ENCODE measurements around the gene KRT17.
A peak's percentile ranks its signal among the peaks of the same experiment; 100 is the strongest.

KRT17 gene

DNA sequence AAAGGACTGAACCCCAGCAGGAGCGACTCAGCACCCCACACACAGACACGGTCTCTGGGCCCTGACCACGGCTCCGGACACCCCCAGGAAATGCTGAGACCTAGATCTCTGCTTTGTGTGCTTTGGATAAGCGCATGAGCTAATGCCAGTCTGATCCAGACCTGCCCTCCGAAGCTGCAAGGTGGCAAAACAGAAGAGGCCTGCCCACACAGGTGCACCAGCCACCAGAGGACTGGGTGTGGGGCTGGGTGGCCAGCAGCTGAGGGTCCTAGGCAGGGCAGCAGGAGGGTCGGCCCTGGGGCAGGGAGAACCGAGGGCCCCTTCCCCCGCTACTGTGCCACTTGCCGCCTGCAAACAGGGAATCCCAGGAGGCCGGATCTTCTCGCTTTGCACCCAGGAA lies 33.6 kb upstream of the KRT17 start:
- no peak overlapping the region for H3K9ac ChIP-seq (ENCODE audit: low read length)
- peaks cover 1% of the 10 kb centered on the region for H3K9me3 ChIP-seq (ENCODE audit: insufficient read depth, low read depth, low read length)
- no peak overlapping the region for H3K14ac ChIP-seq (ENCODE audit: low read length)
- H2BK120ac ChIP-seq (ENCODE audit: insufficient read depth, low read length, poor library complexity), result no peak overlapping the region
- H2AFZ ChIP-seq (ENCODE audit: insufficient read depth, low read length, poor library complexity), result no peak overlapping the region
- no peak overlapping the region for H3K4ac ChIP-seq (ENCODE audit: low read depth, low read length)
- H2AK5ac ChIP-seq (ENCODE audit: low read length), result no peak overlapping the region
- no peak overlapping the region for H3K27ac ChIP-seq (ENCODE audit: low read depth, low read length)
- no peak overlapping the region for H3K4me2 ChIP-seq (ENCODE audit: low read length)
- H2BK12ac ChIP-seq (ENCODE audit: low read length), result no peak overlapping the region
- no peaks in the 10 kb centered on the region for H3K79me2 ChIP-seq (ENCODE audit: control insufficient read depth, insufficient read depth, low read length, poor library complexity)
- peaks cover 10 to 13% of the 10 kb centered on the region in 2 experiments for H3K4me1 ChIP-seq (ENCODE audit: control insufficient read depth in 1 of 2, insufficient read depth in 2 of 2, low read length in 2 of 2)
- H3K36me3 ChIP-seq (ENCODE audit: control insufficient read depth in 1 of 2, insufficient read depth in 2 of 2, low read length in 2 of 2), result no peaks in the 10 kb centered on the region
- peaks cover 8% of the 10 kb centered on the region for H3K79me1 ChIP-seq (ENCODE audit: low read length)
- DNase-seq, result no peak
- no peak overlapping the region for H4K12ac ChIP-seq (ENCODE audit: low read depth, low read length)
- H4K91ac ChIP-seq (ENCODE audit: low read depth, low read length), result no peak overlapping the region
- H4K8ac ChIP-seq (ENCODE audit: low read depth, low read length), result no peak overlapping the region
- H3K4me3 ChIP-seq (ENCODE audit: low read depth, low read length), result no peak overlapping the region
- H3K23ac ChIP-seq (ENCODE audit: low read length), result no peak overlapping the region
- no peaks in the 10 kb centered on the region for H3K27me3 ChIP-seq (ENCODE audit: insufficient read depth, low read length)
- no peak overlapping the region for H3K18ac ChIP-seq (ENCODE audit: low read length)
- no CpG with 5 or more reads among the region's 12 CpGs for WGBS (ENCODE audit: extremely low coverage, insufficient coverage, insufficient read length)
- no peak overlapping the region for H2BK5ac ChIP-seq (ENCODE audit: low read depth, low read length, poor library complexity)

DNA sequence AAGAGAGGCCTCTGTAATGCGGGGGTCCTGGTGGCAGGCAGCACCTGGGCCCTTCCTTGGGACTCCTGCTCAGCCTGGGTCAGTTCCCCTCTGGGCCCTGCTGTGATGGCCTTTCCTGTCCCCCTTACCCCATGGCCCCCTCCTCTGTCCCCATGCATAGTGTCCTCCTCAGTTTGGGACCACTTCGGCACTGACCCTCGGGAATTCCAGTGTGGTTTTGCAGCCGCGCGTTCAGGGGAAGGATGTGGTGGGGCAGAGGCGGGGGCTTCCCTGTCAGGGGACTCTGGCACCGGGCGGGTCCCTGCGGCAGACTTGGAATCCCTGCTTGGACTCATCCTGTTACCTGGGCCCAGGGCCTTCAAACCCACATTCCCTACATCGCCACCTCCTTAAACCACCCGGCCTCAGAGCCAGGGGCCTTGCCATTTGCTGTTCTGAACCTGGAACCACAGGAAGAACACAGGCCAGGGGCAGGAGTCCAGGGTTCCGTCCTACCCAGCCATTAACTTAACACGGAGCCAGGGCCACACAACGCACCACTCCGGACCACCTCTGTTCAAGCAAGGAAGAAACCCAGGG lies 32.9 kb upstream of the KRT17 start:
- Histone ChIP-seq H3K9me3 (ENCODE audit: insufficient read depth, low read depth, low read length) (peaks cover 1% of the 10 kb centered on the region), H2AK5ac (ENCODE audit: low read length) (no peak overlapping the region), H4K8ac (ENCODE audit: low read depth, low read length) (no peak overlapping the region), H4K91ac (ENCODE audit: low read depth, low read length) (no peak overlapping the region), H3K14ac (ENCODE audit: low read length) (no peak overlapping the region), H3K79me2 (ENCODE audit: control insufficient read depth, insufficient read depth, low read length, poor library complexity) (no peaks in the 10 kb centered on the region), H3K4me1 (ENCODE audit: control insufficient read depth in 1 of 2, insufficient read depth in 2 of 2, low read length in 2 of 2) (peaks cover 10 to 13% of the 10 kb centered on the region in 2 experiments), H3K27ac (ENCODE audit: low read depth, low read length) (no peak overlapping the region), H3K79me1 (ENCODE audit: low read length) (peaks cover 8% of the 10 kb centered on the region), H4K12ac (ENCODE audit: low read depth, low read length) (no peak overlapping the region), H2AFZ (ENCODE audit: insufficient read depth, low read length, poor library complexity) (no peak overlapping the region), H2BK5ac (ENCODE audit: low read depth, low read length, poor library complexity) (no peak overlapping the region), H2BK12ac (ENCODE audit: low read length) (no peak overlapping the region), H3K4ac (ENCODE audit: low read depth, low read length) (no peak overlapping the region), H3K9ac (ENCODE audit: low read length) (no peak overlapping the region), H3K27me3 (ENCODE audit: insufficient read depth, low read length) (no peaks in the 10 kb centered on the region), H3K18ac (ENCODE audit: low read length) (no peak overlapping the region), H3K4me3 (ENCODE audit: low read depth, low read length) (no peak overlapping the region), H3K36me3 (ENCODE audit: control insufficient read depth in 1 of 2, insufficient read depth in 2 of 2, low read length in 2 of 2) (no peaks in the 10 kb centered on the region), H2BK120ac (ENCODE audit: insufficient read depth, low read length, poor library complexity) (no peak overlapping the region), H3K23ac (ENCODE audit: low read length) (no peak overlapping the region), H3K4me2 (ENCODE audit: low read length) (no peak overlapping the region)
- no peak for DNase-seq
- no CpG with 5 or more reads among the region's 16 CpGs for WGBS (ENCODE audit: extremely low coverage, insufficient coverage, insufficient read length)

DNA sequence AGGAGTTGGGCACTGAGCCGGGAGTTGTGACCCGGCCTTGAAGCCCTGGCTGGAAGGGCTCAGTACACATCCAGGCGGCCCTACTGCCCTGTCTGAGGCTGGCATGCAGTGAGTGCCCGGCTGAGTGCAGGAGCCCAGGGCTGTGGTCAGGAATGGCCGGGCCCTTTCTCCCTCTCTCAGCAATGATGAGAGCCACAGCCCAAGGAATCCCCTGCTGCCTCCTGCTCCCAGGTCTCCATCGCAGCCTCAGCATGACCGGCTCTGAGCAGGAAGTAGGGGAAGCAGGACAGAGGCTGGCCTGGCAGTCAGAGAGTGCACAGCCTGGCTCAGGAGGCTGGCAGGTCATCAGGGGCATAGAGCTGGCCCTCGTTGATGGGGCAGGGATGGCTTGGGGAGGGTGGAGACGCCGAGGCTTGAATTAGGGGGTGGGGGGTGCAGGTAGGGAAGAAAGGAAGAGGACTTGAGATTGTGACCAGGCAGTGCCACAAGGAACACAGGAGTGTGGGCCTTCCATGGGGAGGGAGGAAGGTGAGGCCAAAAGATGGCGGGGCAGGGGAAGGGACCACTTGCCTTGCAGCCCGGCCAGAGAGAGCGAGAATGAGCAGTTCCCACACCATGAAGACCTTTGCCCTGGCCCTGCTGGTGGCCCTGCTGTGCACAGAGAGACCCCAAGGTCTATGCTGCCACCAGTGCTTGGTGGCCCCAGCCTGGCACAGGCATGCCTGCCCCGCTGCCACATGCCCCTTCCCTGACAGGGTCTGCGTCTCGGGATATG lies 32.1 kb upstream of the KRT17 start:
- Histone ChIP-seq H3K27me3 (ENCODE audit: insufficient read depth, low read length) (no peaks in the 10 kb centered on the region), H3K4me3 (ENCODE audit: low read depth, low read length) (no peak overlapping the region), H3K18ac (ENCODE audit: low read length) (no peak overlapping the region), H3K79me2 (ENCODE audit: control insufficient read depth, insufficient read depth, low read length, poor library complexity) (no peaks in the 10 kb centered on the region), H3K9me3 (ENCODE audit: insufficient read depth, low read depth, low read length) (peaks cover 4% of the 10 kb centered on the region), H4K91ac (ENCODE audit: low read depth, low read length) (no peak overlapping the region), H2BK5ac (ENCODE audit: low read depth, low read length, poor library complexity) (no peak overlapping the region), H2AK5ac (ENCODE audit: low read length) (peak overlapping the region; percentile 36), H3K4ac (ENCODE audit: low read depth, low read length) (no peak overlapping the region), H3K36me3 (ENCODE audit: control insufficient read depth in 1 of 2, insufficient read depth in 2 of 2, low read length in 2 of 2) (no peaks in the 10 kb centered on the region), H3K4me2 (ENCODE audit: low read length) (no peak overlapping the region), H3K9ac (ENCODE audit: low read length) (no peak overlapping the region), H3K4me1 (ENCODE audit: control insufficient read depth in 1 of 2, insufficient read depth in 2 of 2, low read length in 2 of 2) (peaks cover 10 to 13% of the 10 kb centered on the region in 2 experiments), H3K14ac (ENCODE audit: low read length) (peak overlapping the region; percentile 26), H2AFZ (ENCODE audit: insufficient read depth, low read length, poor library complexity) (no peak overlapping the region), H2BK120ac (ENCODE audit: insufficient read depth, low read length, poor library complexity) (no peak overlapping the region), H3K23ac (ENCODE audit: low read length) (no peak overlapping the region), H4K8ac (ENCODE audit: low read depth, low read length) (peak overlapping the region; percentile 13), H2BK12ac (ENCODE audit: low read length) (no peak overlapping the region), H3K27ac (ENCODE audit: low read depth, low read length) (no peak overlapping the region), H3K79me1 (ENCODE audit: low read length) (peaks cover 8% of the 10 kb centered on the region), H4K12ac (ENCODE audit: low read depth, low read length) (no peak overlapping the region)
- WGBS (ENCODE audit: extremely low coverage, insufficient coverage, insufficient read length), result no CpG with 5 or more reads among the region's 16 CpGs
- no peak for DNase-seq

DNA sequence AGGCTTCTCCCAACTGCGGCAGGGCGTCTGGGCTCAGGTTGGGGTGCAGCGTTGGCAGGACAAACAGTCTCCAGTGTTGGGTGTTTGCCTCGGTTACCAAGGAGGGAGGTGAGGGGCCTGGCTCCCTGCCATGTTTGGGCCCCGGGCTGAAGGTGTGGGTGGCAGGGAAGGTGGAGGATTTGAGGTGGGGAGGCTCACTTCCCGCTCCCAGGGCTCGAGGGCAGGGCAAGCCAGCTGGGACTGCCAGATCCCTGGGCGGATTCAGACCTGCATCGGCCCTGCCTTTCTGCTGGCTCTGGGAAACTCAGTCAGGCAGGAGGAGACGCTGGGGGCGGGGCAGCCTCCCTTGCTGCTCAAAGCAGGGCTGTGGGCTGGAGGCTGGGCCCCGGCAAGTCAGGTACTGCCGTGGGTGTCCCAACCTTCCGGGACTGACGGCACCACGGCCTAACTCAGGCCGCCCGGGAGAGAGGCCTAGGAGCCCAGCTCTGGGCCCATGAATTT lies 31.3 kb upstream of the KRT17 start:
- Histone ChIP-seq H2BK5ac (ENCODE audit: low read depth, low read length, poor library complexity) (no peak overlapping the region), H2BK120ac (ENCODE audit: insufficient read depth, low read length, poor library complexity) (peak overlapping the region; percentile 4), H3K27ac (ENCODE audit: low read depth, low read length) (no peak overlapping the region), H3K4me3 (ENCODE audit: low read depth, low read length) (no peak overlapping the region), H3K27me3 (ENCODE audit: insufficient read depth, low read length) (no peaks in the 10 kb centered on the region), H3K79me2 (ENCODE audit: control insufficient read depth, insufficient read depth, low read length, poor library complexity) (no peaks in the 10 kb centered on the region), H3K4me1 (ENCODE audit: control insufficient read depth in 1 of 2, insufficient read depth in 2 of 2, low read length in 2 of 2) (peaks cover 10 to 13% of the 10 kb centered on the region in 2 experiments), H3K9me3 (ENCODE audit: insufficient read depth, low read depth, low read length) (peaks cover 4% of the 10 kb centered on the region), H2BK12ac (ENCODE audit: low read length) (peak overlapping the region; percentile 12), H3K4ac (ENCODE audit: low read depth, low read length) (no peak overlapping the region), H4K8ac (ENCODE audit: low read depth, low read length) (peak overlapping the region; percentile 13), H3K18ac (ENCODE audit: low read length) (peak overlapping the region; percentile 42), H2AK5ac (ENCODE audit: low read length) (peak overlapping the region; percentile 5), H3K36me3 (ENCODE audit: control insufficient read depth in 1 of 2, insufficient read depth in 2 of 2, low read length in 2 of 2) (no peaks in the 10 kb centered on the region), H3K9ac (ENCODE audit: low read length) (no peak overlapping the region), H2AFZ (ENCODE audit: insufficient read depth, low read length, poor library complexity) (peak overlapping the region; percentile 7), H4K12ac (ENCODE audit: low read depth, low read length) (no peak overlapping the region), H3K79me1 (ENCODE audit: low read length) (peaks cover 8% of the 10 kb centered on the region), H3K4me2 (ENCODE audit: low read length) (no peak overlapping the region), H3K23ac (ENCODE audit: low read length) (no peak overlapping the region), H4K91ac (ENCODE audit: low read depth, low read length) (peak overlapping the region; percentile 45), H3K14ac (ENCODE audit: low read length) (peak overlapping the region; percentile 36)
- DNase-seq, result peak; percentile 82 to 83
- WGBS (ENCODE audit: extremely low coverage, insufficient coverage, insufficient read length), result no CpG with 5 or more reads among the region's 18 CpGs
